GM06990 (cell line): ENCODE measurements around the gene ZNF680.

Experiments used
- DNase-seq: peaks from one replicate; pipeline ENCODE4 v3.0.0-alpha.2; 2011; ENCODE audit not compliant: insufficient read length; ENCODE audit errors: extremely low read depth
- H3K27me3 ChIP-seq: replicated peaks from 2 replicates; pipeline ENCODE4 v1.6.0; 2011; ENCODE audit warnings: low read length; ENCODE audit not compliant: control insufficient read depth, insufficient read depth
- H3K36me3 ChIP-seq: 2 replicates; pipeline ENCODE4 v1.5.1; 2011; ENCODE audit warnings: low read length; ENCODE audit not compliant: control insufficient read depth, insufficient read depth
- H3K4me3 ChIP-seq: replicated peaks from 2 replicates; pipeline ENCODE4 v1.5.1; 2011; ENCODE audit warnings: low read depth, mild to moderate bottlenecking, control low read depth, low read length
- CTCF ChIP-seq: IDR thresholded peaks from 2 replicates; pipeline ENCODE4 v1.5.1; 2011; ENCODE audit warnings: low read length, control low read depth, mild to moderate bottlenecking, inconsistent platforms; ENCODE audit not compliant: insufficient read depth, poor library complexity, severe bottlenecking

Gene ZNF680

GRCh38 chr7:64521409-64521984 is 41.4 kb downstream of the ZNF680 start:
- DNase-seq, result no peak
- Histone ChIP-seq H3K36me3 (no peaks in the 10 kb centered on the region), H3K27me3 (no peaks in the 10 kb centered on the region), H3K4me3 (no peak overlapping the region)
- no peak for TF ChIP-seq CTCF

GRCh38 chr7:64516451-64516850 is 46.4 kb downstream of the ZNF680 start:
- Histone ChIP-seq H3K27me3 (no peaks in the 10 kb centered on the region), H3K4me3 (no peak overlapping the region), H3K36me3 (no peaks in the 10 kb centered on the region)
- TF ChIP-seq CTCF, result no peak
- DNase-seq, result no peak

GRCh38 chr7:64515781-64516180 is 47.1 kb downstream of the ZNF680 start:
- Histone ChIP-seq H3K36me3 (no peaks in the 10 kb centered on the region), H3K4me3 (no peak overlapping the region), H3K27me3 (no peaks in the 10 kb centered on the region)
- DNase-seq, result no peak
- no peak for TF ChIP-seq CTCF

- DNase-seq, result no peak
- Histone ChIP-seq H3K36me3 (no peaks in the 10 kb centered on the region), H3K4me3 (no peak overlapping the region), H3K27me3 (no peaks in the 10 kb centered on the region)
- no peak for TF ChIP-seq CTCF
These were observed 47.5 kb downstream of the ZNF680 start for GRCh38 chr7:64515330-64515729.

- no peaks in the 10 kb centered on the region for H3K36me3 ChIP-seq
- no peak for DNase-seq
- H3K4me3 ChIP-seq, result no peak overlapping the region
These were observed 53.3 kb downstream of the ZNF680 start for GRCh38 chr7:64509583-64509982.

More at GRCh38 chr7:64509583-64509982, 53.3 kb downstream of the ZNF680 start:
- no peaks in the 10 kb centered on the region for H3K27me3 ChIP-seq
- no peak for TF ChIP-seq CTCF
